ENCODE results near the gene CHST14.

DNA sequence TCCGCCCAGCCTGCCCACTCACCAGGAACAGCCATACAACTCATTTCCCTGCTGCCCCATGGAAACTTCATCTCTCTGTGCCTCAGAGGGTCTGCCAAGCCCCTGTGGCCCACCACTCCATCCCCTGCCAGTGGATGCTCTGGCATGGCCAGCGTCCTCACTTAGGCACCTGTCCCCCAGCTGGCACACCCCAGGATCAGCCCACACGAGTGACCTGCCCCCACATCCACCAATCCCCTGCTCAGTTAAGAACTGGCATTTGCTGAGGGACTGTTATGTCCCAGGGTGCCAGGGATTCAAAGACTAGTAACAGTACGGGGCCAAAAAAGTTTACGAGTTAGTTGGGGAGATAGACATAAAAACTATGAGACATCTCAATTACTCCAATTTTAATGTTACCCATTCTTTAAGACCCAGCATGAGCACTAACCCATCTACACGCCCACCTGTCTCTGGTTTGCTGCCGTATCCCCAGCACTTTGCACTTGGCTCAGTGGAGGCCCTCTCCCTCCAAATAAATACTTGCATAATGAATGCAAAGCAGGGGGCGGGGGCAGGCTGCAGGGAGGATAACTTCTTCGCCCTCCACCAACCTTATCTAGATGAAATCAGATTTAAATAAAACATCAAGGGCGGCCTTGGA lies 41.6 kb upstream of the CHST14 start:
- TF ChIP-seq POLR2A (IDR thresholded peaks at IDR 0.05) (no peak), EP300 (IDR thresholded peaks at IDR 0.05; ENCODE audit: low read depth) (no peak)
- TF ChIP-seq, protein P1, sequence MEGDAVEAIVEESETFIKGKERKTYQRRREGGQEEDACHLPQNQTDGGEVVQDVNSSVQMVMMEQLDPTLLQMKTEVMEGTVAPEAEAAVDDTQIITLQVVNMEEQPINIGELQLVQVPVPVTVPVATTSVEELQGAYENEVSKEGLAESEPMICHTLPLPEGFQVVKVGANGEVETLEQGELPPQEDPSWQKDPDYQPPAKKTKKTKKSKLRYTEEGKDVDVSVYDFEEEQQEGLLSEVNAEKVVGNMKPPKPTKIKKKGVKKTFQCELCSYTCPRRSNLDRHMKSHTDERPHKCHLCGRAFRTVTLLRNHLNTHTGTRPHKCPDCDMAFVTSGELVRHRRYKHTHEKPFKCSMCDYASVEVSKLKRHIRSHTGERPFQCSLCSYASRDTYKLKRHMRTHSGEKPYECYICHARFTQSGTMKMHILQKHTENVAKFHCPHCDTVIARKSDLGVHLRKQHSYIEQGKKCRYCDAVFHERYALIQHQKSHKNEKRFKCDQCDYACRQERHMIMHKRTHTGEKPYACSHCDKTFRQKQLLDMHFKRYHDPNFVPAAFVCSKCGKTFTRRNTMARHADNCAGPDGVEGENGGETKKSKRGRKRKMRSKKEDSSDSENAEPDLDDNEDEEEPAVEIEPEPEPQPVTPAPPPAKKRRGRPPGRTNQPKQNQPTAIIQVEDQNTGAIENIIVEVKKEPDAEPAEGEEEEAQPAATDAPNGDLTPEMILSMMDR (IDR thresholded peaks at IDR 0.05), result no peak

Data from transverse colon (tissue), 3 donors.